HAP-1 (cell line): Measurements from ENCODE around the gene OR51G2.
"Not testable (repeated sequence)": the region's sequence is repeated elsewhere in the genome, so short reads cannot be mapped to it uniquely, and the experiment has no call there.

Experiments
- DNase-seq, 2 experiments: peaks; one replicate each; pipeline ENCODE4 v3.0.0-alpha.2; 2016 to 2020; ENCODE audit warnings: low spot score in 2 of 2
- H3K27me3 ChIP-seq: fragments of 250-450 bp; sonication (Bioruptor Pico); 2 replicates; pipeline ENCODE4 v1.5.1; 2020; ENCODE audit warnings: low read depth, mild to moderate bottlenecking, moderate library complexity
- H3K36me3 ChIP-seq: fragments of 250-450 bp; sonication (Bioruptor Pico); replicated peaks from 2 replicates; pipeline ENCODE4 v1.5.1; 2020; ENCODE audit warnings: mild to moderate bottlenecking
- H3K4me1 ChIP-seq: fragments of 250-450 bp; sonication (Bioruptor Pico); 2 replicates; pipeline ENCODE4 v1.5.1; 2020; ENCODE audit warnings: mild to moderate bottlenecking
- H3K4me3 ChIP-seq: fragments of 250-450 bp; sonication (Bioruptor Pico); 2 replicates; pipeline ENCODE4 v1.5.1; 2020; ENCODE audit warnings: mild to moderate bottlenecking, moderate library complexity
- H3K9me3 ChIP-seq: fragments of 250-450 bp; sonication (Bioruptor Pico); 2 replicates; pipeline ENCODE4 v1.5.1; 2020; ENCODE audit warnings: mild to moderate bottlenecking, moderate library complexity
- in situ Hi-C: fragments of 300-500 bp; cut with MboI; formaldehyde crosslinking; loops from 3 replicates; pipeline ENCODE4 v1.14.3; 2020; ENCODE audit warnings: low sequenced_read_pairs, inconsistent platforms, mixed read lengths

Gene OR51G2

GRCh38 chr11:4919250-4919649 lies at the start of gene OR51G2:
TSS of gene OR51G2 (minus strand) at chr11:4919350. CDS start at chr11:4915663, 3,687 bp downstream.
- DNase-seq: no peak
- in situ Hi-C loops: no loop called here
- Histone ChIP-seq H3K4me1 (no peaks in the 10 kb centered on the region), H3K27me3 (no peaks in the 10 kb centered on the region), H3K4me3 (no peak within 1 kb of the TSS), H3K9me3 (no peaks in the 10 kb centered on the region), H3K36me3 (no peaks in the 10 kb centered on the region)

DNA sequence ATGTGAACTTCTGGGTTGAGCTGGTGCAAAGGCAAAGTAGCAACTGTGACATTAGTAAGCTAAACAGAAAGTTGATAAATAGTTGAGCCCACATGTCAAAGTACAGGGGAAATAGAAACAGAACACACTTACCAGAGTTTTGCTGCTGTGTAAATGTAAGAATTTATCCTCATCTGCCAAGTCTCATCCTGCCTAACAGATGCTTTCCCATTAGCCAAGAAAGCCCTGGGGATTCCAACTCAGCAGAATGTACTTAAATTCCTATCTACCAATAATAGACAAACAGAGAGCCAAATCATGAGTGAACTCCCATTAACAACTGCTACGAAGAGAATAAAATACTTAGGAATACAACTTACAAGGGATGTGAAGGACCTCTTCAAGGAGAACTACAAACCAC lies 43.7 kb upstream of the OR51G2 start:
- H3K27me3 ChIP-seq: no peaks in the 10 kb centered on the region
- H3K36me3 ChIP-seq: no peaks in the 10 kb centered on the region
- H3K4me1 ChIP-seq: no peaks in the 10 kb centered on the region
- H3K4me3 ChIP-seq: no peak overlapping the region
- in situ Hi-C loops: no loop called here
- H3K9me3 ChIP-seq: no peaks in the 10 kb centered on the region
- DNase-seq: no peak

GRCh38 chr11:4960877-4961276 lies 41.7 kb upstream of the OR51G2 start:
- in situ Hi-C loops: no loop called here
- Histone ChIP-seq H3K36me3 (no peaks in the 10 kb centered on the region), H3K4me1 (no peaks in the 10 kb centered on the region), H3K4me3 (no peak overlapping the region), H3K27me3 (no peaks in the 10 kb centered on the region), H3K9me3 (no peaks in the 10 kb centered on the region)
- no peak for DNase-seq

DNA sequence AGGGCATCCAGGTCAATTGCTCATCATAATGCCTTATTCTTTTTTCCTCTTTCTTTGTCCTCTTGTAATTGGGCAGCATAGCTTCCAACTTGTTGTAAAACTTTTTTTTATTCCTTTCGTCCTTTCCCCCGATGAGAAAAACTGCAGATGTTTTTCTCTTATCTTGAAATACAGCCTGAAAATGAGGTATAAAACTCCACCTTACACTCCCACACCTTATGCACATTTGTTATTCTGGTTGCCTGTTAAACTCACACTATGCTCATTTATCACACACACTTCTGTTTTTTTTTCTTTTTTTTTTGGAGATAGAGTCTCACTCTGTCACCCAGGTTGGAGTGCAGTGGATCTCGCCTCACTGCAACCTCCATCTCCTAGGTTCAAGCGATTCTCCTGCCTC lies 38.2 kb upstream of the OR51G2 start:
- no peak for DNase-seq
- H3K9me3 ChIP-seq: no peaks in the 10 kb centered on the region
- no peaks in the 10 kb centered on the region for H3K4me1 ChIP-seq
- no peaks in the 10 kb centered on the region for H3K27me3 ChIP-seq
- no peaks in the 10 kb centered on the region for H3K36me3 ChIP-seq
- in situ Hi-C loops: no loop called here
- H3K4me3 ChIP-seq: no peak overlapping the region

- H3K4me1 ChIP-seq, H3K36me3 ChIP-seq, DNase-seq, H3K27me3 ChIP-seq, in situ Hi-C loops, H3K4me3 ChIP-seq, H3K9me3 ChIP-seq: not testable (repeated sequence)
These were observed 36.5 kb upstream of the OR51G2 start, which contains the start of gene OR51A2 for GRCh38 chr11:4955613-4956012. TSS of gene OR51A2 (minus strand) at chr11:4955713. CDS start at chr11:4955713, 0 bp downstream.

DNA sequence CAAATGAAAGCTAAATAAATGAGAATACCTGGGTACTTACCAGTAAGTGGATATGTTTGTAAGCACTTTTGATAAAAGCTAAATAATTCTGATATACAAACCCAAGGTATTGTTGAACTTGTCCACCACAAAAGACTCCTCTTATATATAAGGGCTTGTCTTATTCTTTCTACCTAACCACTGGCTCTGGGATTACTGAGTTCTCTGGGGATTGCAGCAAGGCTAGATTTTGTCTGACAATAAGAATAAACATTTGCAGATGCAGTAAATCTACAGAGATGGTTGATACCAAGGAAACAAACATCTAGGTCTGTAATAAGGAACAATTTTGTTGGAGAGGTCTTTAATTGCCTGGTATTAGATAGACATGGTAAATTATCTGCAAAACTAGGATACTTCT lies 28.4 kb upstream of the OR51G2 start, which contains the start of gene OR51A4:
OR51A4 (minus strand) TSS at position 101 of the 400 bp plus-strand sequence. CDS start 505 bp downstream, outside the sequence.
- H3K36me3 ChIP-seq: no peaks in the 10 kb centered on the region
- H3K27me3 ChIP-seq: no peaks in the 10 kb centered on the region
- H3K4me3 ChIP-seq: no peak within 1 kb of the TSS
- no peaks in the 10 kb centered on the region for H3K9me3 ChIP-seq
- DNase-seq: no peak
- in situ Hi-C loops: no loop called here
- H3K4me1 ChIP-seq: no peaks in the 10 kb centered on the region

DNA sequence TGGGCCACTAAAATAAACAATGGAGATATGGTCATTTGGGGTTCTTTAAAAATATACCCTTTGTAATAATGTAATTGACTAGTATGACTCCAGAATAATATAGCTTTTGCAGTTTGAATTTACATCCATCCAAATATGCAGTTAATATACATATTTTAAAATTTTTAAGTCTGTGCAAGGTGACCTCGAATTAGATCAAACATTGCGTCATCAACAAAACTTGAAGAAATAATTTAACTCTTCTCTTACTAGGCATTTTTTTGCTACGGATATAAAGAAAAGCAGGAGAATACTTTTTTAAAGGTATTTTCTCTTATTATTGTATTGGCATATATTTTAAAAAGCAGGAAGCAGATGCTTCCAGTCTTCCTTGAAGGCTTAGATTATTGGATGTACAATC lies 17.6 kb upstream of the OR51G2 start:
- no peak for DNase-seq
- no peaks in the 10 kb centered on the region for H3K27me3 ChIP-seq
- H3K4me1 ChIP-seq: no peaks in the 10 kb centered on the region
- H3K4me3 ChIP-seq: no peak overlapping the region
- no peaks in the 10 kb centered on the region for H3K36me3 ChIP-seq
- in situ Hi-C loops: no loop called here
- no peaks in the 10 kb centered on the region for H3K9me3 ChIP-seq

DNA sequence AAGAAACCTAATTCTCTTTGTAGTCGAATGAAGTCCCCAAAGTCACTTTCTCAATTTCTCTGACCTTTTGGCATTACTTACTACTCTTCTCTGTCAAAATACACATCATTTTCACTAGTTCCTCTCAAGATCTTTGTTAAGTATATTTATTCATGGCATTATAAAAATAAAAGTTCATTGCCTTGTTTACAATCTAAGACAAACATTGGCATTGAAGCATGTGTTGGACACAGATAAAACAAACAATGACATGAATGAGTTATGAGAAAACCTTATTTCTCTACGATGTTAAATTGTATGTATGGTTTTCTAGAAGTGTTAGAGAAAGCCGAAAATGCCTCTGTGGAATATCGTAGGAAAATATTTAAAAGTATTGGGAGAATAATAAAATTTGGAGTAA lies 13.6 kb upstream of the OR51G2 start:
- no peaks in the 10 kb centered on the region for H3K9me3 ChIP-seq
- no peak for DNase-seq
- in situ Hi-C loops: no loop called here

GRCh38 chr11:4926608-4927007 lies 7.5 kb upstream of the OR51G2 start:
- no peaks in the 10 kb centered on the region for H3K4me1 ChIP-seq
- in situ Hi-C loops: no loop called here

More for the DNA sequence above, 13.6 kb upstream of the OR51G2 start:
- H3K4me3 ChIP-seq: no peak overlapping the region
- no peaks in the 10 kb centered on the region for H3K36me3 ChIP-seq
- no peaks in the 10 kb centered on the region for H3K27me3 ChIP-seq
- no peaks in the 10 kb centered on the region for H3K4me1 ChIP-seq

DNA sequence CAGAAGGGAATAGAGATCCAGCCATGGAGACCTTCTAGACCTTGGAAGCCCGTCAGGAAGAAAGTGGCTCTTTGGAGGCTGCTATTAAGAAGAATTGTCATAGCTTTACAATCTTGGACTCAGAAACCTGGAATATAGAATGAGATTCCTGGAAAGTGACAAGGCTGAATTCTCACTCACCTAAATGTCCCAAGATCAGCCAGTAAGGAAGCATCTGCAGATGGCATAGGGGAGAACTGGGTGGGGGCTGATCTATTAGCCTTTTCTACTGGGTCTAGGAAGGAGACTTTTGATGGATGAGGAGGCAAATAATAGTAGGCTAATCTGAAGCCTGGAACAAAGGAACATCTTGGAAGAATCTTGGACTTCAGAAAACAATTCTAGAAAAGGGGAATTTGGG lies 5.1 kb upstream of the OR51G2 start, which contains the start of gene OR51G1:
OR51G1 (minus strand) TSS at position 101 of the 400 bp plus-strand sequence; CDS start at position 101, 0 bp downstream.
- Histone ChIP-seq H3K9me3 (no peaks in the 10 kb centered on the region), H3K27me3 (no peaks in the 10 kb centered on the region), H3K4me1 (no peaks in the 10 kb centered on the region), H3K36me3 (no peaks in the 10 kb centered on the region), H3K4me3 (no peak within 1 kb of the TSS)
- in situ Hi-C loops: no loop called here
- no peak for DNase-seq

More at GRCh38 chr11:4926608-4927007, 7.5 kb upstream of the OR51G2 start:
- Histone ChIP-seq H3K36me3 (no peaks in the 10 kb centered on the region), H3K9me3 (no peaks in the 10 kb centered on the region), H3K27me3 (no peaks in the 10 kb centered on the region), H3K4me3 (no peak overlapping the region)
- no peak for DNase-seq

- H3K4me1 ChIP-seq: no peaks in the 10 kb centered on the region
- H3K4me3 ChIP-seq: no peak overlapping the region
- in situ Hi-C loops: no loop called here
- no peaks in the 10 kb centered on the region for H3K9me3 ChIP-seq
- H3K36me3 ChIP-seq: no peaks in the 10 kb centered on the region
- no peaks in the 10 kb centered on the region for H3K27me3 ChIP-seq
- no peak for DNase-seq
These were observed 3.2 kb upstream of the OR51G2 start for GRCh38 chr11:4922304-4922703.

DNA sequence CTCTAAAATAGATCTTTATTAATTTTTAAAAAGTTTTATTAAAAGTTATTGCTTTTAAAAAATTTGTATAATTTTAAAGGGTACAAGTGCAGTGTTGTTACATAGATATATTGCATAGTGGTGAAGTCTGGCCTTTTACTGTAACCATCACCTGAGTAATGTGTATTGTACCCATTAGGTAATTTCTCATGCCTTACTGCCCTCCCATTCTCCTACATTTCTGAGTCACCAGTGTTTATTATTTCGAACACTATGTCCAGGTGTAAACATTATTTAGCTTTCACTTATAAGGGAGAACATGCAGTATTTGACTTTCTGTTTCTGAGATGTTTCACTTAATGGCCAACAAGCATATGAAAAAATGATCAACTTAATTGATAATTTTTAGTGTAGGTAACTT lies 2.6 kb upstream of the OR51G2 start:
- Histone ChIP-seq H3K36me3 (no peaks in the 10 kb centered on the region), H3K9me3 (no peaks in the 10 kb centered on the region), H3K4me3 (no peak overlapping the region), H3K27me3 (no peaks in the 10 kb centered on the region), H3K4me1 (no peaks in the 10 kb centered on the region)
- DNase-seq: no peak
- in situ Hi-C loops: no loop called here

DNA sequence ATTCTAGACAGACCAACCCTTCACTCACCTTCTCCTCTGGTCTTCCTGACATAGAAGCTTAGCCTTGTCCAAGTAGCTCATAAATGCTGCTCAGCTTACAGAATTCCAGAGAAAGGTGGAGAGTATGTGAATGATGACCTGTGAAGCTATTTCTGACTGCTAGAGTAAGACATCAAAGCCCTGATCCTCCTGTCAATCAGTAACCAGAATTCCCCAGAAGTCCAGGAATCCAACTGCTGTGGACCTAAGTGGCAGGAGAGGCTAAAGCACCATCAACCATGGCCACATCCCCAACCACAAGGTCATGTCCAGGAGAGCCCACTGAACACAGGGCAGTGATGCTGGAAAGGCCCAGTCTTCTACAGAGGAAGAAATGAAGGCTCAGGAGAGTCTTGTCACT lies 2.6 kb downstream of the OR51G2 start:
- DNase-seq: no peak
- Histone ChIP-seq H3K27me3 (no peaks in the 10 kb centered on the region), H3K36me3 (no peaks in the 10 kb centered on the region), H3K4me1 (no peaks in the 10 kb centered on the region), H3K4me3 (no peak overlapping the region), H3K9me3 (no peaks in the 10 kb centered on the region)
- in situ Hi-C loops: no loop called here

DNA sequence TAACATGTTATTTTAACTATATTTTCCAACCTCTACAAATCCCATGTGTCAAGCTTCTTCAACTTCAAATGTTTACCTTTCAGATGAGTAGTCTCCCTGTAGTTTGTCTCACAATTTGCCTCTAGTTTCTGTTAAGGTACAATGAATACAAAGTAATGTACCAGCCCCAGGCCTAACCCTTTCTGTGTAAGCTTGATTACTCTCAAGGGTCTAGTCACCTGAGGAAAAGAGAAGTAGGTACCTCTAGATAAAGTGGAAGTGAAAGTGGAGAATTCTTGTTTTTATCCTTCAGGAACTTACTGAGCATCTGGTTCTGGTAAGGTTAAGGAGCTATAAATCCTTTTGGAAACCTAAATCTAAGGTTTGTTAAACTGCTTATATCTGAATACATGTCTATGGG lies 15.7 kb downstream of the OR51G2 start, which contains the start of gene OR51A7:
OR51A7 (plus strand) TSS at position 300 of the 400 bp plus-strand sequence. CDS start 3,587 bp downstream, outside the sequence.
- DNase-seq: no peak
- Histone ChIP-seq H3K4me3 (no peak within 1 kb of the TSS), H3K27me3 (no peaks in the 10 kb centered on the region), H3K9me3 (no peaks in the 10 kb centered on the region), H3K4me1 (no peaks in the 10 kb centered on the region), H3K36me3 (no peaks in the 10 kb centered on the region)
- in situ Hi-C loops: no loop called here
